Panc1 (cell line): Measurements from ENCODE around the gene ARRDC5. TPM values are rescaled to one million over a fixed set of nuclear protein-coding genes. Genes with fewer than 3 reads are reported as not detected.

Source experiments
- ATAC-seq: fragments of 200-7000 bp; cut with Tn5 transposase; 2 replicates; pipeline ENCODE4 v1.9.1; 2020; ENCODE audit warnings: mild to moderate bottlenecking, moderate library complexity
- BruUV-seq: library from RNA; stranded (reverse); fragments of 400-500 nt; replicated peaks from 2 replicates; lab custom pipeline; 2021; lab: Mats Ljungman, UMichigan
- CTCF ChIA-PET: fragments of 300-600 bp; sonication (Branson Sonifier 250); formaldehyde crosslinking; loops from one replicate; lab custom pipeline; 2022; ENCODE audit warnings: antibody characterized with exemption; lab: Charles Lee
- POLR2A ChIA-PET: fragments of 300-600 bp; sonication (Branson Sonifier 250); formaldehyde crosslinking; loops from one replicate; lab custom pipeline; 2022; ENCODE audit warnings: antibody characterized with exemption; lab: Charles Lee
- DNase-seq: peaks from one replicate; pipeline ENCODE4 v3.0.0-alpha.2; 2010; ENCODE audit warnings: low read depth, low spot score
- H3K27ac ChIP-seq: 2 replicates; pipeline ENCODE4 v1.5.1; 2011; ENCODE audit warnings: mild to moderate bottlenecking, low read length, inconsistent platforms
- H3K27me3 ChIP-seq: fragments of 200-500 bp; sonication (Bioruptor generic); 2 replicates; pipeline ENCODE4 v1.6.0; 2014; ENCODE audit warnings: low read length, inconsistent platforms; ENCODE audit not compliant: control insufficient read depth, insufficient read depth
- H3K36me3 ChIP-seq: fragments of 200-500 bp; sonication (Bioruptor generic); 2 replicates; pipeline ENCODE4 v1.5.1; 2014; ENCODE audit warnings: inconsistent platforms, mild to moderate bottlenecking, low read length, moderate library complexity; ENCODE audit not compliant: control insufficient read depth, insufficient read depth
- H3K4me1 ChIP-seq: 2 replicates; pipeline ENCODE4 v1.5.1; 2011; ENCODE audit warnings: inconsistent platforms, mild to moderate bottlenecking, low read length, moderate library complexity; ENCODE audit not compliant: control insufficient read depth, insufficient read depth
- H3K4me3 ChIP-seq, 2 experiments: 2 replicates each; pipeline ENCODE4 v1.5.1; 2011 to 2012; ENCODE audit warnings: low read depth in 2 of 2, low read length in 2 of 2, mild to moderate bottlenecking in 2 of 2, inconsistent platforms in 1 of 2, moderate library complexity in 1 of 2
- H3K9me3 ChIP-seq: fragments of 200-500 bp; sonication (Bioruptor generic); 2 replicates; pipeline ENCODE4 v1.5.1; 2014; ENCODE audit warnings: low read depth, mild to moderate bottlenecking, inconsistent platforms, low read length, moderate library complexity; ENCODE audit not compliant: control insufficient read depth, insufficient read depth
- POLR2AphosphoS5 ChIP-seq: IDR thresholded peaks from 2 replicates; pipeline ENCODE4 v1.6.1; 2012; ENCODE audit warnings: mild to moderate bottlenecking, low read depth, low read length, moderate library complexity
- SIN3A ChIP-seq: IDR thresholded peaks from 2 replicates; pipeline ENCODE4 v1.6.1; 2012; ENCODE audit warnings: low read depth, mild to moderate bottlenecking, low read length, moderate library complexity, borderline replicate concordance; ENCODE audit not compliant: insufficient read depth
- TCF7L2 ChIP-seq: IDR thresholded peaks from 2 replicates; pipeline ENCODE4 v1.6.1; 2011; ENCODE audit warnings: mild to moderate bottlenecking, low read depth, low read length, inconsistent platforms
- in situ Hi-C: cut with HindIII; loops from 2 replicates; pipeline ENCODE4 v1.10.0; 2016; ENCODE audit warnings: low sequenced_read_pairs, low pct_unique_long_range_greater_than_20kb
- intact Hi-C: fragments of 100-400 bp; cut with micrococcal nuclease; formaldehyde crosslinking; loops from one replicate; pipeline ENCODE4 v1.10.0; 2022; ENCODE audit not compliant: unreplicated experiment
- microRNA-seq: library from miRNA; unstranded; fragments of <30 nt; microRNA quantifications from one replicate; pipeline ENCODE4 v1.1.0, GENCODE V29; 2020; ENCODE audit not compliant: unreplicated experiment
- total RNA-seq: library from RNA; stranded (reverse); gene quantifications from one replicate; pipeline ENCODE4 v1.2.1, GENCODE V29; 2021; ENCODE audit not compliant: unreplicated experiment
- TF ChIP-seq, protein P1 (sequence below): fragments of 450-650 bp; IDR thresholded peaks from 2 replicates; pipeline ENCODE4 v1.5.1; 2017; ENCODE audit warnings: mild to moderate bottlenecking
- TF ChIP-seq, protein P2 (sequence below), 2 experiments: IDR thresholded peaks; 2 replicates each; pipeline ENCODE4 v1.6.1; 2011 to 2012; ENCODE audit warnings: low read depth in 2 of 2, control low read depth in 1 of 2, low read length in 1 of 2, mild to moderate bottlenecking in 1 of 2, moderate library complexity in 1 of 2; ENCODE audit not compliant: insufficient read depth in 1 of 2

The ARRDC5 gene
- total RNA-seq, 1 experiment from 2014 or later = not detected

DNA sequence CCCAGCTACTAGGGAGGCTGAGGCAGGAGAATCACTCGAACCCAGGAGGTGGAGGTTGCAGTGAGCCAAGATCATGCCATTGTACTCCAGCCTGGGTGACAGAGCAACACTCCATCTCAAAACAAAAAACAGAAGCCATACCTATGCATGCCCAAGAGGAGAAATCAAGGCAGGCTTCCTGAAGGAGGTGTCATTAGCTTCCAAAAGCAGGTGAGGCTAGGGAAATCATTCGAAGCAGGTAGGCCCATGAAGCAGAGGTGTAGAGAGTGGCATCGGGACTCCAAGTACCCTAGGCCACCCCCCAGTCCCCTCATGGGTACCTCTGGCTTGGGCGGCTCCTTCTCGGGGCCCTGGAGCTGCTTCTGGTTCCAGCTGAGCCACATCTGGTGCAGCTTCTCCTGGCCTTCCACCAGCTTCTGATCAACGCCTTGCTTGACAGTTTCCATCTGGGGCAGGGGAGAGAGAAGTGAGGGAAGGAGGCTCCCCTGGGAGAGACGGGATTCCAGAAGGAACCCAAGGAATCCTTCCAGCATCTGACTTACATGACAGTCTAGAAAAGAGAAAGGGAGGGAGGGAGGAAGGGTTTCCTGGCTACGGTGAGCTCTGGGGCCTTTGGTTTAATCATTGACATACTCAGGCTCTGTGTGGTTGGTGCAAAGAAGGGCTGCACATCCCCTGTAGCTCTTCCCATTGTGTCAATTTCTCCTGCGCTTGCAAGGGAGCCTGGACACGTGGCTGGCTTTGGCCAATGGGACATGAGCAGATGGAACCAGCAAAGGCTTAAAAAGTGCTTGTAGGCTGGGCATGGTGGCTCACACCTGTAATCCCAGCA is 58.1 kb downstream of the ARRDC5 start:
- BruUV-seq = no TSS peak
- Histone ChIP-seq H3K9me3 (no peaks in the 10 kb centered on the region), H3K4me3 (no peak overlapping the region), H3K36me3 (no peaks in the 10 kb centered on the region; the same call in 1 of the 2 replicates), H3K27me3 (no peaks in the 10 kb centered on the region), H3K4me1 (no peaks in the 10 kb centered on the region), H3K27ac (no peak overlapping the region)
- POLR2A ChIA-PET = no interaction called here
- intact Hi-C loops (no loop called here), in situ Hi-C loops (no loop called here)
- DNase-seq = no peak
- TF ChIP-seq, protein P1, sequence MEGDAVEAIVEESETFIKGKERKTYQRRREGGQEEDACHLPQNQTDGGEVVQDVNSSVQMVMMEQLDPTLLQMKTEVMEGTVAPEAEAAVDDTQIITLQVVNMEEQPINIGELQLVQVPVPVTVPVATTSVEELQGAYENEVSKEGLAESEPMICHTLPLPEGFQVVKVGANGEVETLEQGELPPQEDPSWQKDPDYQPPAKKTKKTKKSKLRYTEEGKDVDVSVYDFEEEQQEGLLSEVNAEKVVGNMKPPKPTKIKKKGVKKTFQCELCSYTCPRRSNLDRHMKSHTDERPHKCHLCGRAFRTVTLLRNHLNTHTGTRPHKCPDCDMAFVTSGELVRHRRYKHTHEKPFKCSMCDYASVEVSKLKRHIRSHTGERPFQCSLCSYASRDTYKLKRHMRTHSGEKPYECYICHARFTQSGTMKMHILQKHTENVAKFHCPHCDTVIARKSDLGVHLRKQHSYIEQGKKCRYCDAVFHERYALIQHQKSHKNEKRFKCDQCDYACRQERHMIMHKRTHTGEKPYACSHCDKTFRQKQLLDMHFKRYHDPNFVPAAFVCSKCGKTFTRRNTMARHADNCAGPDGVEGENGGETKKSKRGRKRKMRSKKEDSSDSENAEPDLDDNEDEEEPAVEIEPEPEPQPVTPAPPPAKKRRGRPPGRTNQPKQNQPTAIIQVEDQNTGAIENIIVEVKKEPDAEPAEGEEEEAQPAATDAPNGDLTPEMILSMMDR = no peak
- TF ChIP-seq, protein P2, sequence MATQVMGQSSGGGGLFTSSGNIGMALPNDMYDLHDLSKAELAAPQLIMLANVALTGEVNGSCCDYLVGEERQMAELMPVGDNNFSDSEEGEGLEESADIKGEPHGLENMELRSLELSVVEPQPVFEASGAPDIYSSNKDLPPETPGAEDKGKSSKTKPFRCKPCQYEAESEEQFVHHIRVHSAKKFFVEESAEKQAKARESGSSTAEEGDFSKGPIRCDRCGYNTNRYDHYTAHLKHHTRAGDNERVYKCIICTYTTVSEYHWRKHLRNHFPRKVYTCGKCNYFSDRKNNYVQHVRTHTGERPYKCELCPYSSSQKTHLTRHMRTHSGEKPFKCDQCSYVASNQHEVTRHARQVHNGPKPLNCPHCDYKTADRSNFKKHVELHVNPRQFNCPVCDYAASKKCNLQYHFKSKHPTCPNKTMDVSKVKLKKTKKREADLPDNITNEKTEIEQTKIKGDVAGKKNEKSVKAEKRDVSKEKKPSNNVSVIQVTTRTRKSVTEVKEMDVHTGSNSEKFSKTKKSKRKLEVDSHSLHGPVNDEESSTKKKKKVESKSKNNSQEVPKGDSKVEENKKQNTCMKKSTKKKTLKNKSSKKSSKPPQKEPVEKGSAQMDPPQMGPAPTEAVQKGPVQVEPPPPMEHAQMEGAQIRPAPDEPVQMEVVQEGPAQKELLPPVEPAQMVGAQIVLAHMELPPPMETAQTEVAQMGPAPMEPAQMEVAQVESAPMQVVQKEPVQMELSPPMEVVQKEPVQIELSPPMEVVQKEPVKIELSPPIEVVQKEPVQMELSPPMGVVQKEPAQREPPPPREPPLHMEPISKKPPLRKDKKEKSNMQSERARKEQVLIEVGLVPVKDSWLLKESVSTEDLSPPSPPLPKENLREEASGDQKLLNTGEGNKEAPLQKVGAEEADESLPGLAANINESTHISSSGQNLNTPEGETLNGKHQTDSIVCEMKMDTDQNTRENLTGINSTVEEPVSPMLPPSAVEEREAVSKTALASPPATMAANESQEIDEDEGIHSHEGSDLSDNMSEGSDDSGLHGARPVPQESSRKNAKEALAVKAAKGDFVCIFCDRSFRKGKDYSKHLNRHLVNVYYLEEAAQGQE (IDR thresholded peaks at IDR 0.05; ENCODE audit: insufficient read depth in 1 of 2, low read depth in 2 of 2, low read length in 1 of 2) = no peak
- no peak for TF ChIP-seq SIN3A
- no peak for TF ChIP-seq TCF7L2
- no peak for TF ChIP-seq POLR2AphosphoS5
- CTCF ChIA-PET = no interaction called here
- no peak for ATAC-seq

DNA sequence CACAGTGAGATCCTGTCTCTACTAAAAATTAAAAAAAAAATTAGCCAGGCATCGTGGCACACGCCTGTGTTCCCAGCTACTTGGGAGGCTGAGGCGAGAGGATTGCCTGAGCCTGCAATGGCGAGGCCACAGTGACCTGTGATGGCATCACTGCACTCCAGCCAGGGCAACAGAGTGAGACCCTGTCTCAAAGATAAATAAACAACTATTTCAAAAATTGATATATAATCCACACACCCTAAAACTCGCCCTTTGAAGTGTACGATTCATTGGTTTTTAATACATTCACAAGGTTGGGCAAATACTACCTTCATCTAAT is 59.1 kb downstream of the ARRDC5 start:
- no peak; the same call in 1 of the 2 replicates for ATAC-seq
- intact Hi-C loops = no loop called here
- no peaks in the 10 kb centered on the region for H3K9me3 ChIP-seq
- ChIA-PET POLR2A (no interaction called here), CTCF (no interaction called here)
- no peak for TF ChIP-seq POLR2AphosphoS5
- no peak for TF ChIP-seq SIN3A
- TF ChIP-seq, protein P2 (IDR thresholded peaks at IDR 0.05; ENCODE audit: insufficient read depth in 1 of 2, low read depth in 2 of 2, low read length in 1 of 2) = no peak
- no peak overlapping the region for H3K4me3 ChIP-seq
- no peak overlapping the region for H3K27ac ChIP-seq
- DNase-seq = no peak
- in situ Hi-C loops = no loop called here
- no peaks in the 10 kb centered on the region for H3K27me3 ChIP-seq
- no TSS peak for BruUV-seq
- H3K4me1 ChIP-seq = no peaks in the 10 kb centered on the region
- H3K36me3 ChIP-seq = no peaks in the 10 kb centered on the region; the same call in 1 of the 2 replicates

Small RNAs within 50 kb of the gene (microRNA-seq; reads per million reads assigned to microRNA genes)
- gene MIR4747 = 0.95 reads per million

Other genes starting within 250 kb of the ARRDC5 start
- gene MYDGF, start 232.6 kb downstream of the ARRDC5 start, total RNA-seq = 78.1 TPM
- 108 TPM for gene DPP9, start 179.1 kb downstream of the ARRDC5 start, total RNA-seq
- 13.4 TPM for gene FEM1A, start 111.2 kb downstream of the ARRDC5 start, total RNA-seq
- gene TICAM1, start 71.2 kb downstream of the ARRDC5 start, total RNA-seq = 12.2 TPM
- gene PLIN3, start 35.2 kb downstream of the ARRDC5 start, total RNA-seq = 157 TPM
- 53.6 TPM for gene UHRF1, start 6.6 kb upstream of the ARRDC5 start, total RNA-seq
- 18.4 TPM for gene KDM4B, start 66.2 kb upstream of the ARRDC5 start, total RNA-seq